IPS DF 6.9 (cell line): ENCODE results near the gene CCNO.

Experiments
- DNase-seq: peaks from one replicate; pipeline ENCODE4 v3.0.0-alpha.2; 2013; ENCODE audit warnings: low read depth, low spot score
- H3K27ac ChIP-seq: one replicate; pipeline ENCODE4 v1.5.1; 2013; ENCODE audit warnings: low read length, control low read depth
- H3K27me3 ChIP-seq: 2 replicates; pipeline ENCODE4 v1.6.1; 2013; ENCODE audit warnings: mild to moderate bottlenecking, low read length; ENCODE audit not compliant: control insufficient read depth, insufficient read depth
- H3K36me3 ChIP-seq: 2 replicates; pipeline ENCODE4 v1.6.1; 2013; ENCODE audit warnings: low read length; ENCODE audit not compliant: control insufficient read depth, insufficient read depth
- H3K4me1 ChIP-seq: 2 replicates; pipeline ENCODE4 v1.6.1; 2013; ENCODE audit warnings: low read length; ENCODE audit not compliant: control insufficient read depth, insufficient read depth
- H3K4me3 ChIP-seq: 2 replicates; pipeline ENCODE4 v1.5.1; 2013; ENCODE audit warnings: mild to moderate bottlenecking, low read length
- H3K9me3 ChIP-seq: 2 replicates; pipeline ENCODE4 v1.6.1; 2013; ENCODE audit warnings: low read length, inconsistent platforms; ENCODE audit not compliant: control insufficient read depth, insufficient read depth
- WGBS: extraction: QIAGEN DNeasy Blood & Tissue Kit; methylation state at CpG from one replicate; pipeline ENCODE4 v1.1.7; 2013; ENCODE audit warnings: mixed read lengths, missing lambda C conversion rate; ENCODE audit not compliant: insufficient read length, insufficient coverage; 5-methylcytosine and 5-hydroxymethylcytosine counted together

CCNO gene

DNA sequence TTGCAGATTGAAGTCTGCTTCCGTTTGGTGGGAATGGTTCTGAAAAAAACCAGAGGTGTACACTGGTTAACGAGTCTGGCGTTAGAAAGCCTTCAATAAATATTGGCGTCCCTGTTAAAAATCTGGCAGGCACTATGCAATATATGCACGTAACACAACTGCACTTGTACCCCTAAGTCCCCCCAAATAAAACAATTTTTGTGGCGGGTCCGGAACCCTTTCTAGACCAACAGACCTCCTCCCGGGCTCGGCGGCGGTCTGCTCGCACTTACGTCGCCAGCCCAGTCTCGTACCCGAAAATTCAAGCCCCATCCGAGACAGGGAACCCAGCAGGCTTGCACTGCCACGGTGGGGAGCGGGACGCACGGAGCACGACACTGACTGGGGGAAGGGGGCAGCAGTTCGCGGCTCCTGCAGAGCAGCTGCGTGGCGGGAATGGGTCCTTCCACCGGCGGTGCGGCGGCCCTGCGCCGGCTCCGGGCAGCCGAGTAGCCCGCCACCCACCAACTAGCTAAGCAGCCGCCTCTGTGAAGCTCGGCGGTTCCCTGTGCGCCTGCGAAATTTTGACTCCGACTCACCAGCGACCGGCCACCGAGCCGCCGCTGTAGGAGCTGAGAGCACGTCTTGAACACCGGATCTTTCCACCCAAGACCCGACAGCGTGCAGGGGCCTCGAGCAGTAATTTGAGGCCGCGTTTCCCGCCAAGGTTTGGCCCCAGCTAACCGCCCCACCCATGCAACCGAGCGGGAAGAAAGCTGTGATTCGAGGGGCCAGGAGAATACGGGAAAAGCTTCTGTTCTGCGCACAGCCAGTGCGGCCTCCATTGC, 10.2 kb downstream of the CCNO start:
- Histone ChIP-seq H3K9me3 (no peaks in the 10 kb centered on the region), H3K27me3 (peaks cover 72% of the 10 kb centered on the region), H3K27ac (no peak overlapping the region), H3K36me3 (no peaks in the 10 kb centered on the region), H3K4me3 (peak overlapping the region; percentile 22; the same call in 1 of the 2 replicates), H3K4me1 (peaks cover 4% of the 10 kb centered on the region; the same call in 1 of the 2 replicates)
- WGBS, result no CpG with 5 or more reads among the region's 61 CpGs
- no peak for DNase-seq

- no peak overlapping the region for H3K27ac ChIP-seq
- peaks cover 63% of the 10 kb centered on the region for H3K27me3 ChIP-seq
- peaks cover 3% of the 10 kb centered on the region; the same call in 1 of the 2 replicates for H3K4me1 ChIP-seq
- no peak overlapping the region for H3K4me3 ChIP-seq
- H3K36me3 ChIP-seq, result no peaks in the 10 kb centered on the region
- H3K9me3 ChIP-seq, result no peaks in the 10 kb centered on the region
- no CpG with 5 or more reads among the region's 30 CpGs for WGBS
- no peak for DNase-seq
Observed at GRCh38 chr5:55222092-55222984, 11.1 kb downstream of the CCNO start.

GRCh38 chr5:55220433-55221185, 12.8 kb downstream of the CCNO start:
- DNase-seq, result no peak
- peak overlapping the region; percentile 25; the same call in 1 of the 2 replicates for H3K4me3 ChIP-seq
- no peaks in the 10 kb centered on the region for H3K36me3 ChIP-seq
- H3K9me3 ChIP-seq, result no peaks in the 10 kb centered on the region
- peaks cover 3% of the 10 kb centered on the region; the same call in 1 of the 2 replicates for H3K4me1 ChIP-seq
- H3K27me3 ChIP-seq, result peaks cover 51% of the 10 kb centered on the region
- no peak overlapping the region for H3K27ac ChIP-seq
- no CpG with 5 or more reads among the region's 62 CpGs for WGBS

- H3K27ac ChIP-seq, result no peak overlapping the region
- WGBS, result no CpG with 5 or more reads among the region's 3 CpGs
- peaks cover 3% of the 10 kb centered on the region; the same call in 1 of the 2 replicates for H3K4me1 ChIP-seq
- peaks cover 43% of the 10 kb centered on the region for H3K27me3 ChIP-seq
- DNase-seq, result no peak
- H3K36me3 ChIP-seq, result no peaks in the 10 kb centered on the region
- H3K4me3 ChIP-seq, result no peak overlapping the region
- no peaks in the 10 kb centered on the region for H3K9me3 ChIP-seq
Observed at GRCh38 chr5:55219770-55220169, 13.6 kb downstream of the CCNO start.

- H3K27ac ChIP-seq, result no peak overlapping the region
- no peak overlapping the region for H3K4me3 ChIP-seq
- H3K9me3 ChIP-seq, result no peaks in the 10 kb centered on the region
- no peaks in the 10 kb centered on the region for H3K36me3 ChIP-seq
- no CpG with 5 or more reads among the region's 4 CpGs for WGBS
- no peak for DNase-seq
- peaks cover 35% of the 10 kb centered on the region for H3K27me3 ChIP-seq
- peaks cover 3% of the 10 kb centered on the region; the same call in 1 of the 2 replicates for H3K4me1 ChIP-seq
Observed at GRCh38 chr5:55218967-55219366, 14.4 kb downstream of the CCNO start.

GRCh38 chr5:55211184-55211874, 22.1 kb downstream of the CCNO start:
- Histone ChIP-seq H3K27me3 (no peaks in the 10 kb centered on the region), H3K9me3 (no peaks in the 10 kb centered on the region), H3K4me3 (no peak overlapping the region), H3K27ac (no peak overlapping the region), H3K4me1 (no peaks in the 10 kb centered on the region), H3K36me3 (no peaks in the 10 kb centered on the region)
- WGBS, result no CpG with 5 or more reads among the region's 2 CpGs
- DNase-seq, result no peak

DNA sequence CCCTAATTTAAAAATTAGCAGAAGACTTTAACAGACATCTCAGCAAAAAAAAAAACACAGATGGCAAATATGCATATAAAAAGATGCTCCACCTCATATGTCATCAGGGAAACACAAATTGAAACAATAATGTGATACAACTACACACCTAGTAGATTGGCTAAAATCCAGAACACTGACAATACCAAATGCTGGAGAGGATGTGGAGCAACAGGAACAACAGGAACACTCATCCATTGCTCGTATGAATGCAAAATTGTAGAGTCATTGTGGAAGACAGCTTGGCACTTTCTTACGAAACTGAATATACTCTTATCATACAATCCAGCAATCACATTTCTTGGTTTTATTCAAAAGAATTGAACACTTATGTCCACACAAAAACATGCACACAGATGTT, 28.4 kb downstream of the CCNO start:
- H3K27ac ChIP-seq, result no peak overlapping the region
- no CpG with 5 or more reads among the region's 2 CpGs for WGBS
- no peaks in the 10 kb centered on the region for H3K27me3 ChIP-seq
- no peak for DNase-seq
- H3K4me3 ChIP-seq, result no peak overlapping the region
- no peaks in the 10 kb centered on the region for H3K9me3 ChIP-seq
- no peaks in the 10 kb centered on the region for H3K4me1 ChIP-seq
- H3K36me3 ChIP-seq, result no peaks in the 10 kb centered on the region

GRCh38 chr5:55191165-55191564, 42.2 kb downstream of the CCNO start:
- Histone ChIP-seq H3K27ac (no peak overlapping the region), H3K4me1 (no peaks in the 10 kb centered on the region), H3K4me3 (no peak overlapping the region), H3K9me3 (no peaks in the 10 kb centered on the region), H3K36me3 (no peaks in the 10 kb centered on the region), H3K27me3 (no peaks in the 10 kb centered on the region)
- no CpG with 5 or more reads among the region's 2 CpGs for WGBS
- DNase-seq, result no peak

DNA sequence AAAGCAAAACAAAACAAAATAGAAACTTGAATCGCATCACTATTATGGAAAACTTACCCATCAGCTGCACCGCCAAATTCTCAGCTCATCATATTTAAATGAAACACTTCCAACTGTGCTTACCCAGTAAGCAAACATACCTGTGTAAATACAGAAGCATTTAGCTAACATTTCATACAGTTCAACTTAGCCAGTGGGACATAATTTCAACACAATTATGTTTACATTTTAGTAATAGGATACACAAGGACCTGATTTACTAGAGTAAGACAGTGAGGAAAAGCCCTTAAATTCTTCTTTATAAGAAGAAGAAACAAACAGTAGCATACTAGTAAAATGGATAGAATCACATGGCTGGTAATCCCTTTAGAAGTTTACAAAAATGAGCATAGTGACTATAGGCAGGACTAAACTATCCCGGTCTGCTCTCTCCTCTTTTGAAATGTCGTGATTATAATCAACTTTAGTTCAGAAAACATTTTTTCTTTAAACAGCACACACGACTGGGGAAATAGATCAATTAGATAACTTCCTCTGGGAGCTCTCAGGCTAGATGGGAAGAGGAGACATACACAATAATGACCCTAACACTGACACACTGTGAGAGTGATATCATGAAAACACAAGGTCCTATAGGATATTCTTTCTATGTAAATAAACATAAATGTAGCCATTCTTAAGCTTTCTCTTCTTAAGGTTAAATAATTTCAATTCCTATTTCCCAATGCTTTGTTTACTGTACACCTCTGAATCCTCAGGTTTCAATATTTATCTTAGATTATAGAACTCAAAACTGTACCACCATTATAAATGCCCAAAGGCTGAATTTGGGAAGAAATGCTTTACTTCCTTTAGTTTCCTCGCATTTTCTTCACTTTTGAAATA, 44.5 kb downstream of the CCNO start:
- H3K9me3 ChIP-seq, result no peaks in the 10 kb centered on the region
- H3K27ac ChIP-seq, result no peak overlapping the region
- H3K4me3 ChIP-seq, result no peak overlapping the region
- no CpG with 5 or more reads among the region's 6 CpGs for WGBS
- H3K36me3 ChIP-seq, result no peaks in the 10 kb centered on the region
- no peaks in the 10 kb centered on the region for H3K4me1 ChIP-seq
- no peaks in the 10 kb centered on the region; the same call in 1 of the 2 replicates for H3K27me3 ChIP-seq
- DNase-seq, result no peak
